Measurements from ENCODE around the gene ANKLE1.

ANKLE1 gene

GRCh38 chr19:17319473-17320238, 38.0 kb downstream of the ANKLE1 start:
- TF ChIP-seq CTCF (IDR thresholded peaks at IDR 0.05; ENCODE audit: control extremely low read depth, extremely low read depth, low read depth, missing control alignments), result no peak
- ChIA-PET POLR2A (no interaction called here), CTCF (no interaction called here)
- no peak for DNase-seq (ENCODE audit: extremely low spot score)

DNA sequence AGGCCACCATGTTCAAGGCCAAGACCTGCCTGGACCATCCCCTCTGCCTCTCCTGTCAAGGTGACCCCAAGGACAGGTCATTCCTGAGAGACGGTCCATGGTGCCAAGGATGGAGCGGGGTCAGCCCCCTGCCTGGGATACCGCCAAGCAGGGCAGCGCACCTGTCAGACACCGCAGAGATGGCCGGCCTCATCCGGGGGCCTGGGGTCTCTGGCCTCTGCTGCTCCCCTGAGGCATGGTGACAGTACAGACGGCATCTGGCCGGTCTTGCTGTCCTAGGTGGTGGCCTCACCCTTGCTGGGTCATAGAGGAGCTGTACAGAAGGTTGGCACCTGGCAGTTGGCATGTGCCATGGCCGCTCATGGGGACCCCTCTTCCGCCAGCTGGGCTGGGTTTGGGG, 38.7 kb downstream of the ANKLE1 start:
- CTCF ChIA-PET, result interaction anchor here (1.0 to 1.5 kb wide), 2 partner anchors 15 to 27 kb away, joined by 3 read pairs; partner anchors contain the start of gene MRPL34
- DNase-seq (ENCODE audit: extremely low spot score), result no peak
- no peak for TF ChIP-seq CTCF (IDR thresholded peaks at IDR 0.05; ENCODE audit: control extremely low read depth, extremely low read depth, low read depth, missing control alignments)
- POLR2A ChIA-PET, result interaction anchor here (0.5 to 1.0 kb wide), 2 partner anchors 14 to 23 kb away, joined by 3 read pairs; partner anchors contain the start of gene ANO8

DNA sequence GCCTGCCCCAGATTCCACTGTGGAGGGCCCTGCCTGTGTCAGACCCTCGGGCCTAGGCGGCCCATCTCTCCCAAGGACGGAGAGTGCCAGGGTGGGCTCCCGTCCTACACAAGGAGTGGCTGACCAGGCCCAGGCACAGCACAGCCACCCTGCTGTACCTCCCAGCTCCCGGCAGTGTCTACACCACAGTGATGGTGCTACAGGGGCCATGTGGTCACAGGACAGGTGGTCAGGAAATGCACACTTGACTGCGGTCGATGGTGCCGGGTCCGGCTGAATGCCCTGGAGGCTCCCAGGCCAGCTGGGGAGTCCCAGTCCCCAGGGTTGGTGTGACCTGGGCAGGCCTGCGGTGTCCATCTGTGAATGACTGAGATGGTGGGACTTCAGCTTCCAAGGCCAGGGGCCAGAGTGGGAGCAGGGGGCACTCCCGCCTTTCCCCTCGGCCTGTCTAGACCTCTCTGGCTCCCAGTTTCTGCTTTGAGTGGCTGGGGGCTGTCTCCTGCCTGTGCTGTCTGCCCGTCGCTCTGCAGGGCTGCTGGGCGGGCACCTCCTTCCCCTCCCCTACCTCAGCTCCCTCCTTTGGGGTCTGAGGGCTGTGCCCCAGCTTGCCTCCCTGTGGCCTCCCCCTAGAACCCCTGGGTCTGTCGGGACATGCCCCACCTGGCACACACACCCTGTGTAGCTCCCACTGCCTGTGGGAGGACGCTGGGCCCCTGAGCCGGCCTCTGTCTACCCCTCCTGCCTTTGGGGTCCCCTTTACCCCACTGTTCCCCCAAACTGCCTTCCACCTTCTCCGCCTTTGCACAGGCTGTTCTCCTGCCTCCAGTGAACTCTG, 40.2 kb downstream of the ANKLE1 start:
- TF ChIP-seq CTCF (IDR thresholded peaks at IDR 0.05; ENCODE audit: control extremely low read depth, extremely low read depth, low read depth, missing control alignments), result no peak
- no peak for DNase-seq (ENCODE audit: extremely low spot score)
- CTCF ChIA-PET, result interaction anchor here (0.9 to 1.5 kb wide), 4 partner anchors 10 to 62 kb away, joined by 3 to 4 read pairs (median 3); partner anchors contain the start of gene MRPL34
- POLR2A ChIA-PET, result interaction anchor here (0.9 to 1.2 kb wide), 2 partner anchors 10 to 13 kb away, joined by 4 read pairs; partner anchors contain the start of gene DDA1

DNA sequence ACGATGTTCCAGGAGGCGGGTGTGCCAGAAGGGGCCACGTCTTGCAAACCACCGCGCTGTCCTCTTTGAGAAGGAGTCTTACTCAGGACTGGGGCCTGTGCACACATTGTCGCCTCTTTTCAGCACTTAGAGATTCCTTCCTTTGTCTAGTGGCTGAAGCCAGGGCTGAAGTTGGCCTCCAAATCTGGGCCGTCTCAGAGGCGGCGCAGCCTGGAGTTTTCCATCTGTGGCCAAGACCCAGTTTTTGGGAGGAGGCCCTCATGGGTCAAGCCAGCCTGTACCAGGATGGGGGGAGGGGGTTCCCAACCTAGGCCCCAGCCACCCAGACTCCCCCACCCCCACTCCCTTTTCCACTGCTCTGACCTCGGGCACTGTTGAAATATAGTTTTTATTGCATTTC, 41.2 kb downstream of the ANKLE1 start:
- TF ChIP-seq CTCF (IDR thresholded peaks at IDR 0.05; ENCODE audit: control extremely low read depth, extremely low read depth, low read depth, missing control alignments), result no peak
- ChIA-PET CTCF (no interaction called here), POLR2A (no interaction called here)
- DNase-seq (ENCODE audit: extremely low spot score), result no peak

DNA sequence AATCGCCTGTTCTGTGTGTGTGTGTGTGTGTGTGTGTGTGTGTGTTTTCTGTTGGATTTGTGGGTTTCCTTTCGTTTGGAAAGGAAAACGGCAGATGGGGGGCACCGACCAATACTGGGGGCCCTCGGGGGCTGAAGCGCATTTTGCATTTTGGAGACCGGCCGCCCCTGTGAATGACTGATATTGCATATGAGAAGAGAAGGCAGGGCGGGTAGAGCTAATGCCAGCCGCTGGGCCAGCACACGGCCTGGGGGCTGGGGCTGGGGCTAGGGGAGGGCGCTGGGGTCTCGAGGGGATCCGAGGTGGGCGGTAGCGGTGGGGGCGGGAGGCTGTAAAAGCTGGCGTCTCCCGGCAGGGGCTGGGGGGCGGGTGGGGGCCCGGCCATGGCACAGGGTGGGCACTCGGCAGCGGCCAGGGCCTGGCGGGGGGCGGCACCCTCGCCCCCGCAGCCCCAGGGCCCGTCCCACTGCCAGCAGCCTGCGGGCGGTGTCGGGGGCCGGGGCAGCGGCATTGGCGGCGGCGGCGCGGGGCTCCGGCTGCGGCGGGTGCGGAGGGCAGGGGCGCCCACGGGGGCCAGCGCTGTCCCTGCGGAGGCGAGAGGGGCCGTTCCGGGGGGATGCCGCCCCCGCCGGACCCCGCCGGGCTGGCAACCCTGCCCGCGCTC, 41.7 kb downstream of the ANKLE1 start:
- CTCF ChIA-PET, result interaction anchor here (2.1 kb wide), 1 partner anchor 63 kb away, joined by 5 read pairs; no protein-coding TSS in a partner anchor
- no peak for TF ChIP-seq CTCF (IDR thresholded peaks at IDR 0.05; ENCODE audit: control extremely low read depth, extremely low read depth, low read depth, missing control alignments)
- POLR2A ChIA-PET, result no interaction called here
- no peak for DNase-seq (ENCODE audit: extremely low spot score)

- CTCF ChIA-PET, result interaction anchor here (2.1 kb wide), 1 partner anchor 62 kb away, joined by 5 read pairs; no protein-coding TSS in a partner anchor
- POLR2A ChIA-PET, result no interaction called here
- DNase-seq (ENCODE audit: extremely low spot score), result no peak
- TF ChIP-seq CTCF (IDR thresholded peaks at IDR 0.05; ENCODE audit: control extremely low read depth, extremely low read depth, low read depth, missing control alignments), result no peak
These were observed 42.2 kb downstream of the ANKLE1 start for GRCh38 chr19:17323964-17324332.
